Neural cell (in vitro differentiated cells): Measurements from ENCODE around the gene CPLANE1.

Experiments
- EP300 ChIP-seq: fragments of 450-650 bp; conservative IDR thresholded peaks from 2 replicates; pipeline ENCODE4 v1.6.1; 2014; ENCODE audit warnings: antibody characterized with exemption, mild to moderate bottlenecking, moderate library complexity; ENCODE audit not compliant: poor library complexity, severe bottlenecking
- EZH2 ChIP-seq: fragments of 200-600, 300-800 bp; shearing (Covaris generic), sonication (generic); IDR thresholded peaks from 2 replicates; pipeline ENCODE4 v1.6.1; 2014; ENCODE audit warnings: antibody characterized with exemption, low read length, borderline replicate concordance, mild to moderate bottlenecking; ENCODE audit not compliant: insufficient read depth, poor library complexity, severe bottlenecking
- MXI1 ChIP-seq: fragments of 450-650 bp; conservative IDR thresholded peaks from 2 replicates; pipeline ENCODE4 v1.6.1; 2014; ENCODE audit warnings: antibody characterized with exemption, mild to moderate bottlenecking; ENCODE audit not compliant: poor library complexity, severe bottlenecking
- POLR2AphosphoS5 ChIP-seq: IDR thresholded peaks from 2 replicates; pipeline ENCODE4 v1.6.1; 2012
- RAD21 ChIP-seq: fragments of 450-650 bp; conservative IDR thresholded peaks from 2 replicates; pipeline ENCODE4 v1.6.1; 2014; ENCODE audit warnings: antibody characterized with exemption, mild to moderate bottlenecking, moderate library complexity
- SMC3 ChIP-seq: fragments of 450-650 bp; conservative IDR thresholded peaks from 2 replicates; pipeline ENCODE4 v1.6.1; 2014; ENCODE audit warnings: antibody characterized with exemption, mild to moderate bottlenecking, moderate library complexity; ENCODE audit not compliant: poor library complexity
- TAF1 ChIP-seq: IDR thresholded peaks from 2 replicates; pipeline ENCODE4 v1.6.1; 2012; ENCODE audit warnings: low read depth
- TF ChIP-seq, protein P1 (sequence below): fragments of 450-650 bp; IDR thresholded peaks from 2 replicates; pipeline ENCODE4 v1.5.1; 2014; ENCODE audit warnings: antibody characterized with exemption, mild to moderate bottlenecking, moderate library complexity; ENCODE audit not compliant: poor library complexity, severe bottlenecking
- TF ChIP-seq, protein P2 (sequence below): IDR thresholded peaks from 2 replicates; pipeline ENCODE4 v1.6.1; 2012; ENCODE audit warnings: borderline replicate concordance

DNA sequence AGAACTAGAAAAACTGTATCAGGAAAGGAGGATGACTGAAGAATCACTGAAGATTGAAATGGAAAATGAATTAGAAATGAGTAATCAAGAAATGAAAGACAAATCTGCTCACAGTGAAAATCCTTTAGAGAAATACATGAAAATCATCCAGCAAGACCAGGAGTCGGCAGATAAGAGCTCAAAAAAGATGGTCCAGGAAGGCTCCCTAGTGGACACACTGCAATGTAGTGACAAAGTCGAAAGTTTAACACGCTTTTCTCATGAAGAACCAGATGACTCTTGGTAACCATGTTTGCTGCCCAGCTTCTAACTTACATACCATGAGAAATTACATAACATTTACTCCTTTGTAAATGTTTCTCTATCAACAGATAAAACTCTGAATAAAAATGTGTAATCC, 37.1 kb downstream of the CPLANE1 start:
- TF ChIP-seq TAF1 (no peak), SMC3 (no peak), EP300 (no peak), EZH2 (no peak), MXI1 (no peak), POLR2AphosphoS5 (no peak), RAD21 (no peak)
- TF ChIP-seq, protein P1, sequence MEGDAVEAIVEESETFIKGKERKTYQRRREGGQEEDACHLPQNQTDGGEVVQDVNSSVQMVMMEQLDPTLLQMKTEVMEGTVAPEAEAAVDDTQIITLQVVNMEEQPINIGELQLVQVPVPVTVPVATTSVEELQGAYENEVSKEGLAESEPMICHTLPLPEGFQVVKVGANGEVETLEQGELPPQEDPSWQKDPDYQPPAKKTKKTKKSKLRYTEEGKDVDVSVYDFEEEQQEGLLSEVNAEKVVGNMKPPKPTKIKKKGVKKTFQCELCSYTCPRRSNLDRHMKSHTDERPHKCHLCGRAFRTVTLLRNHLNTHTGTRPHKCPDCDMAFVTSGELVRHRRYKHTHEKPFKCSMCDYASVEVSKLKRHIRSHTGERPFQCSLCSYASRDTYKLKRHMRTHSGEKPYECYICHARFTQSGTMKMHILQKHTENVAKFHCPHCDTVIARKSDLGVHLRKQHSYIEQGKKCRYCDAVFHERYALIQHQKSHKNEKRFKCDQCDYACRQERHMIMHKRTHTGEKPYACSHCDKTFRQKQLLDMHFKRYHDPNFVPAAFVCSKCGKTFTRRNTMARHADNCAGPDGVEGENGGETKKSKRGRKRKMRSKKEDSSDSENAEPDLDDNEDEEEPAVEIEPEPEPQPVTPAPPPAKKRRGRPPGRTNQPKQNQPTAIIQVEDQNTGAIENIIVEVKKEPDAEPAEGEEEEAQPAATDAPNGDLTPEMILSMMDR: no peak
- TF ChIP-seq, protein P2, sequence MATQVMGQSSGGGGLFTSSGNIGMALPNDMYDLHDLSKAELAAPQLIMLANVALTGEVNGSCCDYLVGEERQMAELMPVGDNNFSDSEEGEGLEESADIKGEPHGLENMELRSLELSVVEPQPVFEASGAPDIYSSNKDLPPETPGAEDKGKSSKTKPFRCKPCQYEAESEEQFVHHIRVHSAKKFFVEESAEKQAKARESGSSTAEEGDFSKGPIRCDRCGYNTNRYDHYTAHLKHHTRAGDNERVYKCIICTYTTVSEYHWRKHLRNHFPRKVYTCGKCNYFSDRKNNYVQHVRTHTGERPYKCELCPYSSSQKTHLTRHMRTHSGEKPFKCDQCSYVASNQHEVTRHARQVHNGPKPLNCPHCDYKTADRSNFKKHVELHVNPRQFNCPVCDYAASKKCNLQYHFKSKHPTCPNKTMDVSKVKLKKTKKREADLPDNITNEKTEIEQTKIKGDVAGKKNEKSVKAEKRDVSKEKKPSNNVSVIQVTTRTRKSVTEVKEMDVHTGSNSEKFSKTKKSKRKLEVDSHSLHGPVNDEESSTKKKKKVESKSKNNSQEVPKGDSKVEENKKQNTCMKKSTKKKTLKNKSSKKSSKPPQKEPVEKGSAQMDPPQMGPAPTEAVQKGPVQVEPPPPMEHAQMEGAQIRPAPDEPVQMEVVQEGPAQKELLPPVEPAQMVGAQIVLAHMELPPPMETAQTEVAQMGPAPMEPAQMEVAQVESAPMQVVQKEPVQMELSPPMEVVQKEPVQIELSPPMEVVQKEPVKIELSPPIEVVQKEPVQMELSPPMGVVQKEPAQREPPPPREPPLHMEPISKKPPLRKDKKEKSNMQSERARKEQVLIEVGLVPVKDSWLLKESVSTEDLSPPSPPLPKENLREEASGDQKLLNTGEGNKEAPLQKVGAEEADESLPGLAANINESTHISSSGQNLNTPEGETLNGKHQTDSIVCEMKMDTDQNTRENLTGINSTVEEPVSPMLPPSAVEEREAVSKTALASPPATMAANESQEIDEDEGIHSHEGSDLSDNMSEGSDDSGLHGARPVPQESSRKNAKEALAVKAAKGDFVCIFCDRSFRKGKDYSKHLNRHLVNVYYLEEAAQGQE: no peak
